ENCODE data around the gene CSNK2A1.
"Not testable (repeated sequence)": the region's sequence is repeated elsewhere in the genome, so short reads cannot be mapped to it uniquely, and the experiment has no call there.

The CSNK2A1 gene

GRCh38 chr20:492159-492558 lies 51.4 kb downstream of the CSNK2A1 start:
- DNase-seq: no peak

- no peak for DNase-seq
Observed at GRCh38 chr20:487655-488054, 55.9 kb downstream of the CSNK2A1 start.

- peak in 14 of 56 donors; percentile 1 to 37 (median 10) for DNase-seq
Observed at GRCh38 chr20:483815-484644, 59.6 kb downstream of the CSNK2A1 start.

- DNase-seq: no peak
Observed at GRCh38 chr20:481167-481566, 62.4 kb downstream of the CSNK2A1 start.

GRCh38 chr20:480044-480443 lies 63.5 kb downstream of the CSNK2A1 start:
- DNase-seq: no peak

GRCh38 chr20:479487-479886 lies 64.1 kb downstream of the CSNK2A1 start:
- DNase-seq: no peak

- peak in 1 of 56 donors; percentile 4 for DNase-seq
Observed at GRCh38 chr20:478949-479429, 64.6 kb downstream of the CSNK2A1 start.

- DNase-seq: no peak
Observed at GRCh38 chr20:478010-478948, 65.3 kb downstream of the CSNK2A1 start.

GRCh38 chr20:476561-477249 lies 66.9 kb downstream of the CSNK2A1 start:
- not testable (repeated sequence) for DNase-seq

GRCh38 chr20:475463-476357 lies 67.9 kb downstream of the CSNK2A1 start:
- no peak for DNase-seq

- no peak for DNase-seq
Observed at GRCh38 chr20:474581-474980, 69.0 kb downstream of the CSNK2A1 start.

- no peak for DNase-seq
Observed at GRCh38 chr20:472889-473292, 70.7 kb downstream of the CSNK2A1 start.

GRCh38 chr20:472137-472846 lies 71.3 kb downstream of the CSNK2A1 start:
- DNase-seq: no peak

- DNase-seq: no peak
Observed at GRCh38 chr20:469746-470490, 73.7 kb downstream of the CSNK2A1 start.

GRCh38 chr20:467755-468154 lies 75.8 kb downstream of the CSNK2A1 start:
- no peak for DNase-seq

- peak in 55 of 56 donors; percentile 21 to 89 (median 76) for DNase-seq
Observed at GRCh38 chr20:462199-462991, 81.2 kb downstream of the CSNK2A1 start, which contains the start of gene TBC1D20. Gene TBC1D20, minus strand, starts transcription at chr20:462533. Its CDS starts 128 bp downstream, at chr20:462405.

GRCh38 chr20:461254-462198 lies 82.1 kb downstream of the CSNK2A1 start:
- peak in 33 of 56 donors; percentile 35 to 73 (median 55) for DNase-seq

All from nucleus accumbens (tissue), 56 donors.